HG03025 (cell line): ENCODE measurements around the gene ITPK1.

Source experiments
- ATAC-seq: cut with Tn5 transposase; IDR thresholded peaks from one replicate; pipeline ENCODE4 v1.9.1; 2021; ENCODE audit warnings: mild to moderate bottlenecking, moderate library complexity; ENCODE audit not compliant: unreplicated experiment, low FRiP score

ITPK1 gene

DNA sequence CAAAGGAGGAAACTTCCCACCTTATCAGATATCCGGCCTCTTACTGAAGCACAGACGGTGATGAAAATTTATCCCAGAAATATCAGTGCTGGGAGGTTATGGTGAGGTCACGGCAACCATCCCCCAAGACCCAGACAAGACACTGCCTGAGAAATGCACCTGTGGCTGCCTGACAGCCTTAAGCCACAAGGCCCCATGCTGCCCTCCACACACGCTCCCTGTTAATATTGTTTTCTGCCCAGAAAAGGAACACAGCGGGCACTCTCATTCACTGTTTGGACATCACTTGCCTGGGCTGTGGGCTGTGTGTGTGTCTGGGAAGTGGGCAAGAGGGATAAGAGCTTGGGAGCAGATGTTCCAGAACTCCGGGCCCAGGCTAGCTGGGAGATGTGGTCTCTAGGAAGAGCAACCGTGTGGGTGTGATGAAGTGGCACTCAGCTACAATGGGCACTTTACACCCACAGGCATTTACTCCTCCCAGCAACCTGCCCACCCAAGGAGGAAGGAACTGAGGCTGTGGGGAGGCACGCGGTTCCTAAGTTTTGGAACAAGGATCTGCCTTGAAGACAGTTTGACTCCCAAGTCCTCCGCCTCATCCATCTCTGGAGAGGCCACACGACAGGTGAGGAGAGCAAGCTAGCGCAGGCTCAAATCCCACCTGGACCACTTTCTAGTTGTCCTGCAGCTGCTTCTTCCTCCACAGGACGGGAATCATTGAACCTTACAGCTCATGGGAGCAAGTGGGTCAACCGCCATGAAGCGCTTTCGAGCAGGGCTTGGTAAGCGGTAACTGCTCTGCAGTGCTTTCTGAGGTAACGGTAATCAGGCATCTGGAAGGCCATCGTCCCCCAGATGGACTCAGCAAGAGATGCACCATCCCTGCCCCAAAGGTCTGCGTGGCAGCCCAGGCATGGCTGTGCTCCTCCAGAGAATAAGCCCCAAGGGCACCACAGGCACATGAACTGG, 101.4 kb downstream of the ITPK1 start:
- ATAC-seq, result no peak

DNA sequence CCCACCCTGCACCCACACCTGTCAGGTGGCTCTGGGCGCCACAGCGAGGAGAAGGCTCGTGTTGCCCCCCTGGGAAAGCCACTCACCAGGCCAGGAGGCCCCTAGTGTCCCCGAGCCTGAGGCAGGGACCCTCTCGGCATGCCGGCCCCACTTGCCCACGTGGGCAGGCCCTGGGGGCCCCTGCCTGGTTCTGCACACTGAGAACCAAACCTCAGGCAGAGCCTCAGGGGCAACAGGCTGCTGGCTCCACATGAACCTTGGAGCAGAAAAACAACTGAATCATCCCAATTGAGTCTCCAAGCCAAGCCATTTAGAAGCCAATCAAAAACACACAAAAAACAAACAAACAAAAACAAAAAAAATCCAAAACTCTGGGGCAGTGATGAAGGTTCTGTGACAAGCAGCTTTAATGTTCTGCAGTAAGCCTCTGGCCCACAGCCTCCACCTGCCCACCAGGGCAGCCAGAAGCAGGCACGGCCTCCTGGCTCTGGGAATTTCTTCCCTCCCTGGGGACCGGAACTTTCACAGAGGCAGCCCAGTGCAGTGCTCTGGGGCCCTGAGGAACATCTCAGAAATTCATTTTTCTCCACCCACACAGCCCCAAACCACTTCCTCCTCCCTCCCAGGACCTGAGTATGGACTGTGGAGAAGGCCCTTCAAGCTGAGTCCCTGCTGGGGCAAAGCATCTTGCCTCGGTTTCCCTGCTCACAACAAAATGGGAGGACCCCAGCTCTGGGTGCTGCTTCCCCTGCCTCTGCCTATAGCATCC, 102.6 kb downstream of the ITPK1 start:
- no peak for ATAC-seq

DNA sequence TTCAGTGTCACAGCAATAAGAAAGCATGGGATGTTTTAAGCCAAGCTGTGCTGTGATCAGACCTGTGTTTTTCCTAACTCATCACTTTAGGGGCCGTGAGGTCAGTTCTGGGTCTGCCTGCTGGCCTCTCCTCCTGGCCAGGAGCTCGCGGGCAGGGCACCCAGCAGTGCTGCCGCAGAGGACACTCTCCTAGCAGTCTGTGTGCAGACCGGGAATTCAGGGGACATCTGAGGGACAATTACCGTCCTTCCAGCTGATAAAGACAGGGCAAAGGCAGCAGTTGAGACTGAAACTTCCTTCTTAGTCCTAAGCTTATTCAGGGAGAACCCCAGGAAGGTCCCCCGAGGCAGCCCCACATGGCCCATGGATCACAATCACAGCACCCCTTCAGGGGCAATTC, 103.2 kb downstream of the ITPK1 start:
- no peak for ATAC-seq

DNA sequence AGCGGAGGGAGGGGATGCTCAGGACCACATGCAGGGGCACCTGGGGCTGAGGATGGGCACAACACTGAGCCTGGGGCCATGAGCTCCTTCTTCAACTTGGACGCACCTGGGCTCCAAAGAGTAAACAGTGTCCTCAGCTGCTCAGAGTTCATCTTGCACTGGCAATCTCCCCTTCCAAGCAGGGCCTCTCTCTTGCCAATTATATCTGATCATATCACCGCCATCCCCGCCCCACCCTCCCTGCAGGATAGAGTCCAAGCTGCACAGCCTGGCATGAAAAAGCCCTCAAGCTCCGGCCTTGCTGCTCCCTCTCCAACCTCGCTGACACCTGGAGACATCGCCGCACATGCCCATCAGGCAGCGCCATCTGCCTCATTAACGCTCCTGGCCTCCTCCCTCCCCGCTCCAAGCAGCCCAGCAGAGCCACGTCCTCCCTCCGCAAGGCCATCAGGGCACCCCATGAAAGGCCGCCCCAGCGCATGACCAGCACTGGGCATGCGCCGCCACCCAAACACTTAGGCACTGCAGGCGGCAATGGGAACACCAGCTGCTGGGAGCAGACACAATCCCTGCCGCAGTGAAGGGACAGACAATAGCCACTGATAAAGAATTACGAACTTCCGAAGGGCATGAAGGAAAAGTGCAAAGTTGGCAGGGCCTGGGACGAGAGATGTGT, 103.9 kb downstream of the ITPK1 start:
- no peak for ATAC-seq

DNA sequence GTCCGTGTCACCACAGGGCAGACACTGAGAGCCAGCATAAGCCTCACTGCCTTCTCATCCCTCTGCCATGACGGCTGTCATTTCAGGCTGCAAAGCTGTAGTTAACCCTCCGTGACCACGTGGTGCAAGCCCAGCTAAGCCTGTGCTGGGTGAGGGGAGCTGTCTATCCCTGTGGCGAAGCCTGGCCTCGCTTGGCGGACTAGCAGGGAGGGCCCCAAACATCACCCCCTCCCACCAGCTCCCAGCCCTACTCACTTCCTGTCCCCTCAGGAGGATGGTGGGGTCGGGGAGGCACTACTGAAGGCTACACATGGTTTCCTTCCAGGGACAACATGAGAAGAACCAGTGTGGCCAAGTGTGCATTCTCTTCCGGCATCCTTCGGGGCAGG, 104.6 kb downstream of the ITPK1 start:
- no peak for ATAC-seq

DNA sequence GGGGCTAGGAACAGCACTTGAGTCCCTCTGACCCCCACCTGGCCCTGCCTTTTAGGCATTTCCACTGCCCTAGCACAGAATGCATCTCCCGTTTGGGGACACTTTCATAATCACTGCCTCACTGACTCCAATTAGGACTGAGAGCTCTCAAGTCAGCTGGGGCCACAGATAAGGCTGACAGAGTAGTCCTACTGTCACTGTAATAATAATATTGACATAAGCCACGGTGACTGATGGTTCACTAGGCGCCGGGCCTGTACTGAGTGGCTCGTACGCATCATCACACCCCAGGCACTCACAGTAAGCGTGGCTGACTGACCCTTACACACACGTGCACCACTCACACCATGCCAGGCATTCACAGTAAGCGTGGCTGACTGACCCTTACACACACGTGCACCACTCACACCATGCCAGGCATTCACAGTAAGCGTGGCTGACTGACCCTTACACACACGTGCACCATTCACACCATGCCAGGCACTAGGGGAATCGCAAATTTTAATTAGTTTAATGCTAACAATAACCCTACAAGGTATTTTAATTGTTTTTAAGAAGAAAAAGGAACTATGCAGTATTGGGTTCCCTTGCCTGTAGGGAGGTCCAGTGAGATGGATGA, 105.1 kb downstream of the ITPK1 start:
- ATAC-seq, result no peak

DNA sequence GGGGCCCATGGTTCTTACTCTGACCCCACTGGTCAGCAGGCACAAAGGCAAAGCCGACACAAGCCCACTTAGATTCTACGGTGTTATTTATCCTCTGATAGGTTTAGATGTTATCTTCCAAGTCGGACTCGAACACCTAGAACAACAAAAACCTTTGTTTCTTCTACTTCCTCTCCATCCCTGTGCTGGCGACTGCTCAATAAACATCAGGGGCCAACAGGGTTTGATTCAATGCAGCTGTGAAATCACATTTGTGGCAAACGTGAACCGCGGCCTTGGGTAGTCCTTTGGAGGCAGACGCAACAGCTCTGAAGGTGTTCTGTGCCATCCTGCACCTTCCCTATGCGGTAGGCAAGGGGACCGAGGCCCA, 105.6 kb downstream of the ITPK1 start:
- no peak for ATAC-seq

DNA sequence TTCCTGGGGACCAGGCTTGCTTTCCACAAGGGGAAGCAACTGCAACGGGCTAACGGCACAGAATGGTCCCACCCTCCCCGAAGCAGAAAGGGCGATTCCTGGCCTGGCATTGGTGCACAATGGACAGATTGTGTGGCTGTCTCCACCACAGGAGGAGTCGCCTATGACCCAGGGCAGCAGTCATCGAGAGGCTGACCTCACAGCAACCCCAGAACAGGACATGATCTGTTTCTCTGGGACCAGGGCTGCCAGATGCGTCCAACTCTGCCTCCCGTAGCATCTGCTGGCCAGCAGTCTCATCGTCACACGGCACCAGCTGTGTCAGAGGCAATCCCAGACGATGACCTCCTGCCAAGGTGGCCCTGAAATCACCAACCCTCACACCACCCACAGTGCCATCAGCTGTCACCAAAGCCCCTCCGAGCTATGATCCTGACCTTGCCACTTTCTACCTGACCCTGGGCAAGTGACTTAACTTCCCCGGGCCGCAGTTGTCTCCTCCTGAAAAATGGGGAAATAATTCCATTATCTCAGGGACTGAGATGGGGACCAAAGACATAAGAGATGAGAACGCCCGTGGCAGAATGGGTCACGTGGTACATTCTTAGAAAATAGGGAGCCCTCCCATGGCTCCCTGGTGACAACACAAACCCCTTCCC, 106.1 kb downstream of the ITPK1 start:
- ATAC-seq, result no peak

DNA sequence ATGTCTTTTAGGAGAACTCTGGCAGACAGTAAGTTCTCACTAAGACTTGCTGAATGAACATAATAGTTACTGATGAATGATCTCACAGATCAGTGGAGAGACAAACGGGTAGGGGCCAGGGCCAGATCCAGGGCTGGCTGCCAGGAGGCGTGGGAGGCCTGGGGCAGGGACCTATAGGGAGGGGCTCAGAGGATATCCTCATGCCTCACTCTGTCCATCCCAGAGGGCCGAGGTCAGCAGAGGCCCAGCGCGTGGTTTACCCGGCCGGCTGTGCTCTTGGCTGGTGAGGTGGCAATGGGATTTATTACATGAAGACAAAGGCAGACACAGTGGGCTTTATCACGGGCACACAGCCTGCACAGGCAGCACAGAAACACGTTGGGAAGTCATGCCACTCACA, 107.3 kb downstream of the ITPK1 start:
- ATAC-seq, result no peak

DNA sequence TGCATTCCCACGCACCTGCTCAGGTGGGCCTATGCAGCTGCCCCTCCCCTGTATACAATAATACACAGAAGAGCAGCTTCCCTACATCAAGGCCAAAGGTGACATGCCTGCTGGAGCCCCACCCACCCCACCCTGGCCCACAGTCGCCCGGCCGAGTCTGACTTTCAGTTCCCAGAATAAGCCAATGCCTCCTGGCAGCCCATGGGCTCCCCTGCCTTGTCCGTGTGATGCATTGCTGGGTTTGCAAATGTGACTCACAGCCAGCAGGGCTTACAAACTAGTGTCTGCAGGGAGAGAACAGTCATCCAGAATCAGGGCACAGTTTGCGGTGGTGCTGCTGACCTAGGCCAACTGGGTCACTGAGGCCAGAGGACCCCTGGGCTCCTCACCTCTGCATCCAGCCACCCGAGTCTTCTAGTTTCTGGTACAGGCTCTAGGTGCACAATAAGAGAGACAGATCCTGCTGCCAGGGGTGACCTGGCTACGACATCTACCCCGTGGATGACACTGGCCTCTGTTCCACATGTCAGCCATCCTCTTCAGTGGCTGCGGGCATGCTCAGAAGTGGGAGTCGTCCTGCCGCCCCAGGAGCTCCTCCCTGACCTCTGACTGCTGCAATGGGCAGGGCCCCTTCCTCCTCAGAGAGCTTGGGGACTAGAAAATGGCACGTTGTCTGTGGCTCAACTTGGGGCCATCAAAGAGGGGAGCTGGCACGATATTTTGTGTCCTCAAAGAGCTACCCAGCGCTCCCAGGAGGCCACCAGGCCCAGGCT, 108.3 kb downstream of the ITPK1 start:
- ATAC-seq, result no peak

DNA sequence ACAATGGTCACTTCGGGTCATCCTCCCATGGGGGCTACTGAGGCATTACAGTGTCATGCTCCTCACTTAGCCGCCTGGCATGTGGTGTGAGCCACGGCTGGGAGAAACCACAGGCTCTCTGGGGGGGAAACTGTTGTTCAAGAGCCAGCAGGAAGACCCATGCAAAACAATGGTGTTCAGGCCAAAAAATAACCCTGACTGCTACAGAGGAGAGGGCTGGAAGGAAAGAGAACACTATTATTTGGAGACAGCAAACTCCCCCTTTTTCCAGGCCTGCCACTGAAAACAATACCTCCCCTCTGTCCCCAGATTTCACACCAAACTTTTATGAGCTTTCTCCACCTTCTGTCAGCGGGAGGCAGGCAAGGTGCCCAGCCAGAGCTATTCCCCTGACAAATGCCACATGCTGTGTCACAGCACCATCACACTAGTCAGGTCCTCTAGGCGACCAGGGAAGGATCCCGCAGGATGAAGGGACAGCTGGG, 109.1 kb downstream of the ITPK1 start:
- no peak for ATAC-seq

DNA sequence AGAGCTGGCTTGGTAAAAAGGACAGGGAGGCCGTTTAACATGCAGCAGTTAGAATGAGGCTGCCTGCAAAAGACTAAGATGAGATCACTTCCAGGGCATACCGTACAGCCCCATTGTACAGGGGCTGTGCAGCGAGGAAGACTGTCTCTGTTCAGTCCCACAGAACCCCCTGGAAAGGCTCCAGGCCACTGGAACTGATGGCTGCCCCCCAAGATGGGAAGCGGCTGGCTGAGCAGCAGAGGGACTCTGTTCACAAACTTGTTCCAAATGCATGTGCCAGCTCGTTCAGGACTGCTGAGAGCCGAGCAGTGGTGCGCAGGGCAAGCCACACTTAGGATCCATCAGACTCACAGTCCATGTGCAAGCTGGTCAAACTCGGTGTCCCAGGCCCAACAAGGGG, 109.9 kb downstream of the ITPK1 start:
- no peak for ATAC-seq

DNA sequence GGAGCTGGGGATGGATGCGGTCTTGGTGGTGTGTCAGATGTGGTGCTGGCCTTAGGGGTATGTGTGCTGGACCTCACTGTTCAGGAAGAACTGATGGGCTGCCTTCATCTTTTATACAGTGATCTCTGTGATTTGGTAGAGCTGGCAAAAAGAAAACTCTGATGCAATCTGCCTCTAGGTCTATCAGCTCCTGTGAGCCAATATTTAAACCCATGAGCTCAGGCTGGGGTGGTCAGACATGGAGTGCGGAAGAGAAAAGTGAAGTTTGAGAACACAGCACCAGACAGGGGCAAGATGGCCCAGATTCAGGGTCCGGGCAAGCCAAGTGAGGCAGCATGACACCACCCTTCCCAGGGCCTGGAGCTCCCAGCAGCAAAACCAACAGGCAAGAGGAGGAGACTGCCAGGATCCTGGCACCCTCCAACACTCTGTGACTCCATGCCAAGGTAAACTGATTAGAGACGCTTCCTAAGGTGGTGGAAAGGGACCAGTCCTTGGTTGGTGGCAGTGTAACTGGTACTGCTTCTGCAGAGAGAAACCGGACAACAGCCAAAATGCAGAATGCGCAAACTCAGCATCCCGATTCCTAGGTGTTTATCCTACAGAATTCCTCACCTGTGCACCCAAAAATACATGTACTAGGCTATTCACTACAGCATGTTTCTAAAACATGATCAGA, 110.5 kb downstream of the ITPK1 start:
- no peak for ATAC-seq

DNA sequence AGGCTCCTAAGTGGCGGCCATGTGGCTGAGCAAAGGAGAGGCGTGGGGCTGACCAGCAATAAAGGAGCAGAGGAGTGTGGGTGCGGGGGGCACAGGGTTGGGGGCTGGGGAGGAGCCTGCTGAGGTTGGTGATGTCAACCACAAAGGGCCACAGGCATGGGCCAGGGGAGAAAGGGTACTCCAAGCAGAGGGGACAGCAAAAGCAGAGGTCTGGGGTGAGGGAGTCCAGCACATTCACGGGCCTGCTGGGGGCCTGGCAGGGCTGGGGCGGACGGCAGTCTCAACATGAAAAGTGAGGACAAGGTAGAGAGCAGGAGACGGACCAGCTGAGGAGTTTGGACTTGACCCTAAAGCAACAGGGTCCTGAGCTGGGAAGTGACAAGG, 111.0 kb downstream of the ITPK1 start:
- ATAC-seq, result no peak

DNA sequence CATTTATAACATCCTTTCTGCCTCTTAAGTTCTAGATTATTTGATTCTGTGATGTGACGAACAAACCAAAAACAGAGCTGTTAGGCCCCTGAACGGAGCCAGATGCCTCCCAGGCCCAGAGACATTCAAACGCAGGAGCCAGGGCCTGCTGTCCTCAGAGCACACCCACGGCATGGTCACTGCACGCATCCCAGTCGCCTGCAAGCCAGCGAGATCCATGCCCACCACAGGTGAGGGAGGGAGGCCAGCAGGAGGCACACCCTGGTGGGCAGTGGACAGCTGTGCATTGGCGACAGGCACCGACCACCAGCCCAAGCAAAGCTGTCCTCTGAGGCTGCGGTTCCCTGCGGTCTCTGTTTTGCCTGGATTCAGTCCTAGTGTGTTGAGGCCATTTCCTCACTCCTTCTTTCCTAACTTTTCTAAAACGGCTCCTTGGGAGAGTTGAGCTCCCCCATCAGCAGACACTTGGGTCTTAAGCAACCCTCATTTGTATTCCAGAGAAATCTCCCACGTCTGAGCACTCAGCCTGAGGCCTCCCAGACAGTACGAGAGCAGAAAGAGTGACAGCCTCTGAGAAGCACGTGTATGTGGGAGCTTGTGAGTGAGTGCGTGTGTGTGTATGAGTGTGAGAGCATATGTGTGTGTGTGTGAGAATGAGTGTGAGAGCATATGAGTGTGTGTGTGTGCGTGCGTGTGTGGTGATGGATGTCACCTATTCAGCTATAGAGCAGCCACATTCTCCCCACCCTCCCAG, 111.6 kb downstream of the ITPK1 start:
- no peak for ATAC-seq

DNA sequence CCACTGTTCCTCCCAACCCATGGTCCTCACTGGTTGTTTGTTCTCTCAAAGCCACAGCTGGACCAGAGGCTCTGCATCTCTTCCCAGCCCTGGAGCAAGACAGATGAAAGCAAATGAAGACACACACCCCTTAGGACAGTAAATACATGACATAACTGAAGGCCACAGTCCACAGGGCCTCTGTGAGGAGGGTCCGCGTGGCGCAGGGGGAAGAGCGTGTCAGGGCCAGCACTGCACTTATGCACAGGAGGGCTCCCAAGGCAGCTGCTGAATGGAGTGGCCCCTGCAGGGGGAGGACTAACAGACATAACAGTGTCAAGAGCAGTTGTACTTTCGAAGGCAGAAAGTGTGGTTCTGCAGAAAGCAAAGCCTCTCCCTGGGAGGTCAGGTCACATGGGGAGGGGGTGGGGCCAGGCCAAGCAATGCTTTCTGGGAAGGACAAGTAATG, 112.8 kb downstream of the ITPK1 start:
- ATAC-seq, result no peak

DNA sequence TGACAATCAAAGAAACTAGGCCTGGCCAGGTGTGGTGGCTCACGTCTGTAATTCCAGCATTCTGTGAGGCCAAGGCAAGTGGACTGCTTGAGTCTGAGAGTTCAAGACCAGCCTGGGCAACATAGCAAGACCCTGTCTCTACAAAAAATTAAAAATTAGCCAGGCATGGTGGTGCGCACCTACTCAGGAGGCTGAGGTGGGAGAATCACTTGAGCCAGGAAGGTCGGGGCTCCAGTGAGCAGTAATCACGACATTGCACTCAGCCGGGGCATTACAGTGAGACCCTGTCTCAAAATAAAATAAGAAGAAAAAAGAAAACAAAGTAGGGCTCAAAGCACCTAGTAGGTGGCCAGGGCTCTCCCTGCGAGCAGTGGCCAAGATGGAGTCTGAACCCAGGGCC, 113.7 kb downstream of the ITPK1 start:
- no peak for ATAC-seq

DNA sequence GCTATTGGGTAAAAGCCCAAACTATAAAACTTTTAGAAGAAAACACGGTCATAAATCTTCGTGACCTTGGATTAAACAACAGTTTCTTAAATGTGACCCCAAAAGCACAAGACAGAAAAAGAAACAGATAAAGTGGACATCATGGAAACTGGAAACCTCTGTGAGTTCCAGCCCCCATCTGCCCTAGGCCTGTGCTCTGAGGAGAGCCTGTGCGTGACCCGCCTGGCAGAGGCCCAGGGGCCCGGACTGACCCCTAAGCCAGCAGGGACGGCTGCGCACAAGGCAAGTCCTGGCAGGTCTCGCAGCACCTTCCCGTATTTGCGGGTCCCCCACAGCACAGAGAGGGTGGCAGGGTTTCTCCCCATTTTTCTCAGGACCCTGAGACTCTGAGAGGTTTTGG, 116.8 kb downstream of the ITPK1 start:
- no peak for ATAC-seq
